HG02610 (cell line): ENCODE results near the gene TRPM6.
"Not testable (repeated sequence)": the region's sequence is repeated elsewhere in the genome, so short reads cannot be mapped to it uniquely, and the experiment has no call there.

Experiments
- ATAC-seq: cut with Tn5 transposase; IDR thresholded peaks from one replicate; pipeline ENCODE4 v1.9.1; 2021; ENCODE audit warnings: mild to moderate bottlenecking, moderate library complexity; ENCODE audit not compliant: unreplicated experiment

Gene TRPM6

GRCh38 chr9:74860247-74860646 lies 27.5 kb downstream of the TRPM6 start:
- not testable (repeated sequence) for ATAC-seq

GRCh38 chr9:74859786-74860185 lies 27.9 kb downstream of the TRPM6 start:
- no peak for ATAC-seq

GRCh38 chr9:74858751-74859414 lies 28.8 kb downstream of the TRPM6 start:
- ATAC-seq, result no peak

- ATAC-seq, result no peak
Measured at GRCh38 chr9:74856989-74857388, 30.7 kb downstream of the TRPM6 start.

- no peak for ATAC-seq
Measured at GRCh38 chr9:74855072-74855471, 32.6 kb downstream of the TRPM6 start.

- not testable (repeated sequence) for ATAC-seq
Measured at GRCh38 chr9:74853024-74853423, 34.7 kb downstream of the TRPM6 start.

GRCh38 chr9:74848153-74848525 lies 39.6 kb downstream of the TRPM6 start:
- no peak for ATAC-seq

GRCh38 chr9:74847478-74848152 lies 40.1 kb downstream of the TRPM6 start:
- no peak for ATAC-seq

GRCh38 chr9:74846766-74847165 lies 41.0 kb downstream of the TRPM6 start:
- no peak for ATAC-seq

- no peak for ATAC-seq
Measured at GRCh38 chr9:74838351-74838750, 49.4 kb downstream of the TRPM6 start.

- no peak for ATAC-seq
Measured at GRCh38 chr9:74824654-74825053, 63.1 kb downstream of the TRPM6 start.

- no peak for ATAC-seq
Measured at GRCh38 chr9:74821636-74822035, 66.1 kb downstream of the TRPM6 start.

- ATAC-seq, result no peak
Measured at GRCh38 chr9:74817816-74818215, 69.9 kb downstream of the TRPM6 start.

GRCh38 chr9:74817281-74817810 lies 70.4 kb downstream of the TRPM6 start:
- ATAC-seq, result no peak

GRCh38 chr9:74810200-74810599 lies 77.5 kb downstream of the TRPM6 start:
- ATAC-seq, result no peak

GRCh38 chr9:74804018-74804385 lies 83.7 kb downstream of the TRPM6 start:
- ATAC-seq, result no peak

- ATAC-seq, result no peak
Measured at GRCh38 chr9:74803376-74804017, 84.2 kb downstream of the TRPM6 start.

GRCh38 chr9:74800226-74800625 lies 87.5 kb downstream of the TRPM6 start:
- no peak for ATAC-seq

GRCh38 chr9:74795803-74796202 lies 91.9 kb downstream of the TRPM6 start:
- no peak for ATAC-seq

GRCh38 chr9:74795081-74795480 lies 92.6 kb downstream of the TRPM6 start:
- no peak for ATAC-seq

GRCh38 chr9:74784506-74784905 lies 103.2 kb downstream of the TRPM6 start:
- no peak for ATAC-seq

- no peak for ATAC-seq
Measured at GRCh38 chr9:74783408-74783807, 104.3 kb downstream of the TRPM6 start.
